DMS53 treated with DMSO at 0.1 percent for 48 hours (cell line): ENCODE data around the gene GUCY1A1.

Experiments used
- DNase-seq: peaks from one replicate; lab custom pipeline; 2025; ENCODE audit not compliant: unreplicated experiment; lab: John Stamatoyannopoulos, UW

The GUCY1A1 gene

GRCh38 chr4:155735496-155735895 lies 68.8 kb downstream of the GUCY1A1 start:
- no peak for DNase-seq

- DNase-seq = no peak
Observed at GRCh38 chr4:155738548-155738947, 71.9 kb downstream of the GUCY1A1 start.

- DNase-seq = no peak
Observed at GRCh38 chr4:155741546-155741945, 74.9 kb downstream of the GUCY1A1 start.

GRCh38 chr4:155742310-155743015 lies 75.8 kb downstream of the GUCY1A1 start:
- no peak for DNase-seq

- no peak for DNase-seq
Observed at GRCh38 chr4:155745984-155746383, 79.3 kb downstream of the GUCY1A1 start.

GRCh38 chr4:155748039-155748438 lies 81.4 kb downstream of the GUCY1A1 start:
- DNase-seq = no peak

- DNase-seq = no peak
Observed at GRCh38 chr4:155749041-155749440, 82.4 kb downstream of the GUCY1A1 start.

- DNase-seq = no peak
Observed at GRCh38 chr4:155751569-155751968, 84.9 kb downstream of the GUCY1A1 start.

- peak; percentile 16 for DNase-seq
Observed at GRCh38 chr4:155757745-155758265, 91.2 kb downstream of the GUCY1A1 start.

GRCh38 chr4:155758481-155759371 lies 92.1 kb downstream of the GUCY1A1 start, which contains the start of gene GUCY1B1:
GUCY1B1 (plus strand) TSS chr4:155759021; CDS start chr4:155759141, 120 bp downstream.
- DNase-seq = peak; percentile 67

- no peak for DNase-seq
Observed at GRCh38 chr4:155759372-155760252, 93.0 kb downstream of the GUCY1A1 start.

GRCh38 chr4:155761047-155761446 lies 94.4 kb downstream of the GUCY1A1 start:
- DNase-seq = no peak

GRCh38 chr4:155761916-155762315 lies 95.3 kb downstream of the GUCY1A1 start:
- no peak for DNase-seq

GRCh38 chr4:155762334-155762733 lies 95.7 kb downstream of the GUCY1A1 start:
- no peak for DNase-seq

- DNase-seq = no peak
Observed at GRCh38 chr4:155763551-155763950, 96.9 kb downstream of the GUCY1A1 start.

GRCh38 chr4:155765149-155765548 lies 98.5 kb downstream of the GUCY1A1 start:
- no peak for DNase-seq

- no peak for DNase-seq
Observed at GRCh38 chr4:155766622-155767021, 100.0 kb downstream of the GUCY1A1 start.

GRCh38 chr4:155768370-155768769 lies 101.7 kb downstream of the GUCY1A1 start:
- no peak for DNase-seq

GRCh38 chr4:155769090-155769489 lies 102.4 kb downstream of the GUCY1A1 start:
- DNase-seq = no peak

GRCh38 chr4:155772459-155773195 lies 106.0 kb downstream of the GUCY1A1 start:
- DNase-seq = no peak
